ENCODE data around the gene PDE9A. TPM values are rescaled to one million over a fixed set of nuclear protein-coding genes. Genes with fewer than 3 reads are reported as not detected.

Gene PDE9A
- polyA plus RNA-seq, 2 of the 4 experiments (the other 2 are of a cell fraction), result 1.3 to 3.1 TPM

DNA sequence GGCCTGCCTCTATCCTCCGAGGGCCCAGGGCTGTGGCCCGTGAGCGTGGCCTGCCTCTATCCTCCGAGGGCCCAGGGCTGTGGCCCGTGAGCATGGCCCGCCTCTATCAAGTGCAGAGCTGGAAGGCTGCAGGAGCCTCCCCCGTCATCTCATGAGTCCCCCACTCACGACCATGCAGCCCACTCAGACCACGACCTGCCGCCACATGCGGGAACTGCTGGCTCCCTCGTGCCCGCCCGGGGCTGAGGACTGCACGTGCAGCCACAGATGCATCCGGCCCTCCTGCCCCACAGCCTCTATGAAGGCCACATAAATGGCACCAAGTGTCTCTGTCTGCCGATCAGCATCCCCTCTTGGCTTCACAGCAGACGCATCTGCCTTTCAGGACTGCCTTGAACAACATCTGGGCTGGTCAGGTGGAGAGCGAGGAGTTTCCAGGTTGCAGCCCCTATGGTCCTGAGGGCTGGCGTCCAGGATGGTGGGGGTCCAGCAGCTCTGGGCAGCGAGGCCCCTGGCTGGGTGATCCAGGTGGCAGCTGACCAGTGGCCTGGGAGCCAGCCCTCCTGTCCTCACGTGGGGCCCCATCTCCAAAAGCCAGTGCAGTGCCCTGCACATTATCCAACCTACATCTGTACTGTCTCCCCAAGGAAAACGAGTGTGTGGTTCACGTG is 103.3 kb downstream of the PDE9A start:
- no peak overlapping the region for H3K27ac ChIP-seq
- no peak for DNase-seq (ENCODE audit: low read depth in 1 of 2, low spot score in 1 of 2)
- H3K9me3 ChIP-seq, result no peaks in the 10 kb centered on the region
- 57% methylated on average over 2 of the region's 24 CpGs for WGBS (ENCODE audit: missing lambda C conversion rate)
- no peak for ATAC-seq
- POLR2A ChIA-PET, result no interaction called here
- CTCF ChIA-PET, result no interaction called here
- H3K4me1 ChIP-seq, result no peaks in the 10 kb centered on the region
- no peak overlapping the region for H3K4me2 ChIP-seq
- FAIRE-seq, result no peak
- no peak overlapping the region for H3K4me3 ChIP-seq
- TF ChIP-seq, protein P1, sequence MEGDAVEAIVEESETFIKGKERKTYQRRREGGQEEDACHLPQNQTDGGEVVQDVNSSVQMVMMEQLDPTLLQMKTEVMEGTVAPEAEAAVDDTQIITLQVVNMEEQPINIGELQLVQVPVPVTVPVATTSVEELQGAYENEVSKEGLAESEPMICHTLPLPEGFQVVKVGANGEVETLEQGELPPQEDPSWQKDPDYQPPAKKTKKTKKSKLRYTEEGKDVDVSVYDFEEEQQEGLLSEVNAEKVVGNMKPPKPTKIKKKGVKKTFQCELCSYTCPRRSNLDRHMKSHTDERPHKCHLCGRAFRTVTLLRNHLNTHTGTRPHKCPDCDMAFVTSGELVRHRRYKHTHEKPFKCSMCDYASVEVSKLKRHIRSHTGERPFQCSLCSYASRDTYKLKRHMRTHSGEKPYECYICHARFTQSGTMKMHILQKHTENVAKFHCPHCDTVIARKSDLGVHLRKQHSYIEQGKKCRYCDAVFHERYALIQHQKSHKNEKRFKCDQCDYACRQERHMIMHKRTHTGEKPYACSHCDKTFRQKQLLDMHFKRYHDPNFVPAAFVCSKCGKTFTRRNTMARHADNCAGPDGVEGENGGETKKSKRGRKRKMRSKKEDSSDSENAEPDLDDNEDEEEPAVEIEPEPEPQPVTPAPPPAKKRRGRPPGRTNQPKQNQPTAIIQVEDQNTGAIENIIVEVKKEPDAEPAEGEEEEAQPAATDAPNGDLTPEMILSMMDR (IDR thresholded peaks at IDR 0.05), result no peak
- TF ChIP-seq, protein P2, sequence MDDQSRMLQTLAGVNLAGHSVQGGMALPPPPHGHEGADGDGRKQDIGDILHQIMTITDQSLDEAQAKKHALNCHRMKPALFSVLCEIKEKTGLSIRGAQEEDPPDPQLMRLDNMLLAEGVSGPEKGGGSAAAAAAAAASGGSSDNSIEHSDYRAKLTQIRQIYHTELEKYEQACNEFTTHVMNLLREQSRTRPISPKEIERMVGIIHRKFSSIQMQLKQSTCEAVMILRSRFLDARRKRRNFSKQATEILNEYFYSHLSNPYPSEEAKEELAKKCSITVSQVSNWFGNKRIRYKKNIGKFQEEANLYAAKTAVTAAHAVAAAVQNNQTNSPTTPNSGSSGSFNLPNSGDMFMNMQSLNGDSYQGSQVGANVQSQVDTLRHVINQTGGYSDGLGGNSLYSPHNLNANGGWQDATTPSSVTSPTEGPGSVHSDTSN (IDR thresholded peaks at IDR 0.05), result no peak
- TF ChIP-seq ZNF302 (CRISPR knock-in tag; IDR thresholded peaks at IDR 0.05) (no peak), BHLHE40 (IDR thresholded peaks at IDR 0.05; ENCODE audit: low read depth, low read length) (no peak), HOXB5 (CRISPR knock-in tag; IDR thresholded peaks at IDR 0.05) (no peak), FOSB (CRISPR knock-in tag; IDR thresholded peaks at IDR 0.05) (no peak), HOXB13 (CRISPR knock-in tag; IDR thresholded peaks at IDR 0.05; ENCODE audit: low read depth) (no peak), ZC3H11A (IDR thresholded peaks at IDR 0.05) (no peak), SMC3 (IDR thresholded peaks at IDR 0.05) (no peak), FOXS1 (CRISPR knock-in tag; IDR thresholded peaks at IDR 0.05) (no peak), JUN (IDR thresholded peaks at IDR 0.05) (no peak), EP300 (IDR thresholded peaks at IDR 0.05) (no peak)
- TF ChIP-seq, protein P3, sequence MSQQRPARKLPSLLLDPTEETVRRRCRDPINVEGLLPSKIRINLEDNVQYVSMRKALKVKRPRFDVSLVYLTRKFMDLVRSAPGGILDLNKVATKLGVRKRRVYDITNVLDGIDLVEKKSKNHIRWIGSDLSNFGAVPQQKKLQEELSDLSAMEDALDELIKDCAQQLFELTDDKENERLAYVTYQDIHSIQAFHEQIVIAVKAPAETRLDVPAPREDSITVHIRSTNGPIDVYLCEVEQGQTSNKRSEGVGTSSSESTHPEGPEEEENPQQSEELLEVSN (IDR thresholded peaks at IDR 0.05; ENCODE audit: borderline replicate concordance, low read depth), result no peak

DNA sequence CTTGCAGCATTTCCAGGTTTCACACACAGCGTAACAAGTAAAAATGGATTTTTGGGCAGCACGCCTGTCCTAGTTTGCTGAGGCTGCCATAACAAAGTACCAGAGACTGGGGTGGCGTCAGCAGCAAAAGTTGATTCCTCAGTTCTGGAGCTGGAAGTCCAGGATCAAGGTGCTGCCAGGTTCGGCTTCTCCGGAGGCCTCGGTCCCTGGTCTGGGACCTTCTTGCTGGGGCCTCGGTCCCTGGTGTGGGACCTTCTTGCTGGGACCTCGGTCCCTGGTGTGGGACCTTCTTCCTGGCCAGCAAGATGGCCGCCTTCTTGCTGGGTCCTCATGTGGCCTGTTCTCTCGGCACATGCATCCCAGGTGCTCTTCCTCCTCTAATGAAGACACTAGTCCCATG is 104.0 kb downstream of the PDE9A start:
- Histone ChIP-seq H3K4me3 (no peak overlapping the region), H3K27ac (no peak overlapping the region), H3K4me2 (no peak overlapping the region), H3K4me1 (no peaks in the 10 kb centered on the region), H3K9me3 (no peaks in the 10 kb centered on the region)
- DNase-seq (ENCODE audit: low read depth in 1 of 2, low spot score in 1 of 2), result no peak
- 86% methylated on average over 7 of the region's 10 CpGs for WGBS (ENCODE audit: missing lambda C conversion rate)
- ChIA-PET POLR2A (no interaction called here), CTCF (no interaction called here)
- no peak for ATAC-seq
- FAIRE-seq, result no peak
- no peak for TF ChIP-seq RFX5 (IDR thresholded peaks at IDR 0.05)
- TF ChIP-seq RNF2 (IDR thresholded peaks at IDR 0.05; ENCODE audit: borderline replicate concordance, low read depth), result no peak
- TF ChIP-seq CBX2 (IDR thresholded peaks at IDR 0.05; ENCODE audit: borderline replicate concordance, low read depth), result no peak
- no peak for TF ChIP-seq RAD21 (conservative IDR thresholded peaks at IDR 0.05 in 1 of 2, IDR thresholded peaks at IDR 0.05 in 1 of 2)
- TF ChIP-seq TP53 (CRISPR knock-in tag; IDR thresholded peaks at IDR 0.05), result no peak
- TF ChIP-seq EP300 (IDR thresholded peaks at IDR 0.05), result no peak
- TF ChIP-seq KDM5A (IDR thresholded peaks at IDR 0.05), result no peak
- no peak for TF ChIP-seq RARB (CRISPR knock-in tag; IDR thresholded peaks at IDR 0.05)
- TF ChIP-seq HOXB5 (CRISPR knock-in tag; IDR thresholded peaks at IDR 0.05), result no peak
- TF ChIP-seq, protein P4, sequence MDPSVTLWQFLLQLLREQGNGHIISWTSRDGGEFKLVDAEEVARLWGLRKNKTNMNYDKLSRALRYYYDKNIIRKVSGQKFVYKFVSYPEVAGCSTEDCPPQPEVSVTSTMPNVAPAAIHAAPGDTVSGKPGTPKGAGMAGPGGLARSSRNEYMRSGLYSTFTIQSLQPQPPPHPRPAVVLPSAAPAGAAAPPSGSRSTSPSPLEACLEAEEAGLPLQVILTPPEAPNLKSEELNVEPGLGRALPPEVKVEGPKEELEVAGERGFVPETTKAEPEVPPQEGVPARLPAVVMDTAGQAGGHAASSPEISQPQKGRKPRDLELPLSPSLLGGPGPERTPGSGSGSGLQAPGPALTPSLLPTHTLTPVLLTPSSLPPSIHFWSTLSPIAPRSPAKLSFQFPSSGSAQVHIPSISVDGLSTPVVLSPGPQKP (IDR thresholded peaks at IDR 0.05; ENCODE audit: low read depth, low read length), result no peak
- TF ChIP-seq RCOR1 (IDR thresholded peaks at IDR 0.05; ENCODE audit: low read depth, low read length), result no peak
- TF ChIP-seq, protein P2 (IDR thresholded peaks at IDR 0.05), result no peak
- TF ChIP-seq ZSCAN20 (CRISPR knock-in tag; IDR thresholded peaks at IDR 0.05), result no peak

Data from A549 (cell line).